Measurements from ENCODE around the gene JARID2.

The JARID2 gene

GRCh38 chr6:15518878-15519277, 273.0 kb downstream of the JARID2 start:
- no peak for DNase-seq (ENCODE audit: low read depth, low spot score)

- DNase-seq (ENCODE audit: low read depth, low spot score) = no peak
Observed at GRCh38 chr6:15519681-15520080, 273.8 kb downstream of the JARID2 start.

- no peak for DNase-seq (ENCODE audit: low read depth, low spot score)
Observed at GRCh38 chr6:15520626-15521203, 274.8 kb downstream of the JARID2 start.

- no peak for DNase-seq (ENCODE audit: low read depth, low spot score)
Observed at GRCh38 chr6:15521582-15521981, 275.7 kb downstream of the JARID2 start.

- DNase-seq (ENCODE audit: low read depth, low spot score) = no peak
Observed at GRCh38 chr6:15522026-15522425, 276.2 kb downstream of the JARID2 start.

GRCh38 chr6:15522427-15522826, 276.6 kb downstream of the JARID2 start:
- no peak for DNase-seq (ENCODE audit: low read depth, low spot score)

GRCh38 chr6:15522856-15523529, 277.1 kb downstream of the JARID2 start:
- DNase-seq (ENCODE audit: low read depth, low spot score) = no peak

- no peak for DNase-seq (ENCODE audit: low read depth, low spot score)
Observed at GRCh38 chr6:15523679-15524630, 278.1 kb downstream of the JARID2 start.

GRCh38 chr6:15524861-15525401, 279.1 kb downstream of the JARID2 start:
- DNase-seq (ENCODE audit: low read depth, low spot score) = no peak

GRCh38 chr6:15526212-15526701, 280.4 kb downstream of the JARID2 start:
- DNase-seq (ENCODE audit: low read depth, low spot score) = no peak

GRCh38 chr6:15527838-15528617, 282.2 kb downstream of the JARID2 start:
- DNase-seq (ENCODE audit: low read depth, low spot score) = no peak

- no peak for DNase-seq (ENCODE audit: low read depth, low spot score)
Observed at GRCh38 chr6:15528870-15529269, 283.0 kb downstream of the JARID2 start.

- DNase-seq (ENCODE audit: low read depth, low spot score) = no peak
Observed at GRCh38 chr6:15530411-15530810, 284.5 kb downstream of the JARID2 start.

GRCh38 chr6:15531973-15532372, 286.1 kb downstream of the JARID2 start:
- no peak for DNase-seq (ENCODE audit: low read depth, low spot score)

GRCh38 chr6:15533379-15534026, 287.6 kb downstream of the JARID2 start:
- DNase-seq (ENCODE audit: low read depth, low spot score) = no peak

- DNase-seq (ENCODE audit: low read depth, low spot score) = no peak
Observed at GRCh38 chr6:15534974-15535373, 289.1 kb downstream of the JARID2 start.

GRCh38 chr6:15535495-15536197, 289.8 kb downstream of the JARID2 start:
- no peak for DNase-seq (ENCODE audit: low read depth, low spot score)

GRCh38 chr6:15536198-15536955, 290.5 kb downstream of the JARID2 start:
- no peak for DNase-seq (ENCODE audit: low read depth, low spot score)

GRCh38 chr6:15538106-15538505, 292.2 kb downstream of the JARID2 start:
- no peak for DNase-seq (ENCODE audit: low read depth, low spot score)

Measured in brain pericyte (primary cell).